ENCODE results near the gene ZNF740. TPM values are rescaled to one million over a fixed set of nuclear protein-coding genes. Genes with fewer than 3 reads are reported as not detected.

The ZNF740 gene
- total RNA-seq, 1 donor from 2014 or later = 47.6 TPM

- no peak for DNase-seq (ENCODE audit: low spot score)
- no peaks in the 10 kb centered on the region for H3K36me3 Mint-ChIP-seq (ENCODE audit: low read depth, unreplicated experiment)
- H3K9me3 Mint-ChIP-seq (ENCODE audit: unreplicated experiment) = no peaks in the 10 kb centered on the region
- H3K27ac Mint-ChIP-seq (ENCODE audit: unreplicated experiment) = no peak overlapping the region
- peaks cover 13% of the 10 kb centered on the region for H3K4me1 Mint-ChIP-seq (ENCODE audit: unreplicated experiment)
- H3K4me3 Mint-ChIP-seq (ENCODE audit: unreplicated experiment) = no peak overlapping the region
- H3K27me3 Mint-ChIP-seq (ENCODE audit: unreplicated experiment) = peaks cover 22% of the 10 kb centered on the region
- no peak for TF ChIP-seq CTCF (IDR thresholded peaks at IDR 0.05; ENCODE audit: unreplicated experiment)
These were observed 16.6 kb downstream of the ZNF740 start for GRCh38 chr12:53197011-53197640.

GRCh38 chr12:53198486-53199110 is 18.1 kb downstream of the ZNF740 start:
- Mint-ChIP-seq H3K27me3 (ENCODE audit: unreplicated experiment) (peaks cover 21% of the 10 kb centered on the region), H3K27ac (ENCODE audit: unreplicated experiment) (no peak overlapping the region), H3K9me3 (ENCODE audit: unreplicated experiment) (no peaks in the 10 kb centered on the region), H3K4me1 (ENCODE audit: unreplicated experiment) (peaks cover 13% of the 10 kb centered on the region), H3K36me3 (ENCODE audit: low read depth, unreplicated experiment) (no peaks in the 10 kb centered on the region), H3K4me3 (ENCODE audit: unreplicated experiment) (no peak overlapping the region)
- DNase-seq (ENCODE audit: low spot score) = no peak
- TF ChIP-seq CTCF (IDR thresholded peaks at IDR 0.05; ENCODE audit: unreplicated experiment) = no peak

- H3K27me3 Mint-ChIP-seq (ENCODE audit: unreplicated experiment) = peaks cover 21% of the 10 kb centered on the region
- H3K27ac Mint-ChIP-seq (ENCODE audit: unreplicated experiment) = no peak overlapping the region
- DNase-seq (ENCODE audit: low spot score) = no peak
- peak overlapping the region; percentile 4 for H3K4me3 Mint-ChIP-seq (ENCODE audit: unreplicated experiment)
- TF ChIP-seq CTCF (IDR thresholded peaks at IDR 0.05; ENCODE audit: unreplicated experiment) = no peak
- H3K4me1 Mint-ChIP-seq (ENCODE audit: unreplicated experiment) = peaks cover 13% of the 10 kb centered on the region
- H3K36me3 Mint-ChIP-seq (ENCODE audit: low read depth, unreplicated experiment) = no peaks in the 10 kb centered on the region
- H3K9me3 Mint-ChIP-seq (ENCODE audit: unreplicated experiment) = no peaks in the 10 kb centered on the region
These were observed 19.2 kb downstream of the ZNF740 start for GRCh38 chr12:53199700-53200099.

- Mint-ChIP-seq H3K4me1 (ENCODE audit: unreplicated experiment) (peaks cover 13% of the 10 kb centered on the region), H3K36me3 (ENCODE audit: low read depth, unreplicated experiment) (no peaks in the 10 kb centered on the region), H3K4me3 (ENCODE audit: unreplicated experiment) (peak overlapping the region; percentile 4), H3K27me3 (ENCODE audit: unreplicated experiment) (peaks cover 21% of the 10 kb centered on the region), H3K27ac (ENCODE audit: unreplicated experiment) (no peak overlapping the region), H3K9me3 (ENCODE audit: unreplicated experiment) (no peaks in the 10 kb centered on the region)
- no peak for DNase-seq (ENCODE audit: low spot score)
- no peak for TF ChIP-seq CTCF (IDR thresholded peaks at IDR 0.05; ENCODE audit: unreplicated experiment)
These were observed 19.6 kb downstream of the ZNF740 start for GRCh38 chr12:53200107-53200457.

- Mint-ChIP-seq H3K4me1 (ENCODE audit: unreplicated experiment) (peaks cover 13% of the 10 kb centered on the region), H3K9me3 (ENCODE audit: unreplicated experiment) (no peaks in the 10 kb centered on the region), H3K36me3 (ENCODE audit: low read depth, unreplicated experiment) (no peaks in the 10 kb centered on the region), H3K4me3 (ENCODE audit: unreplicated experiment) (no peak overlapping the region), H3K27ac (ENCODE audit: unreplicated experiment) (no peak overlapping the region), H3K27me3 (ENCODE audit: unreplicated experiment) (peaks cover 21% of the 10 kb centered on the region)
- DNase-seq (ENCODE audit: low spot score) = no peak
- no peak for TF ChIP-seq CTCF (IDR thresholded peaks at IDR 0.05; ENCODE audit: unreplicated experiment)
These were observed 20.1 kb downstream of the ZNF740 start for GRCh38 chr12:53200458-53201176.
